ENCODE measurements around the gene MAPK8IP2.

Gene MAPK8IP2

DNA sequence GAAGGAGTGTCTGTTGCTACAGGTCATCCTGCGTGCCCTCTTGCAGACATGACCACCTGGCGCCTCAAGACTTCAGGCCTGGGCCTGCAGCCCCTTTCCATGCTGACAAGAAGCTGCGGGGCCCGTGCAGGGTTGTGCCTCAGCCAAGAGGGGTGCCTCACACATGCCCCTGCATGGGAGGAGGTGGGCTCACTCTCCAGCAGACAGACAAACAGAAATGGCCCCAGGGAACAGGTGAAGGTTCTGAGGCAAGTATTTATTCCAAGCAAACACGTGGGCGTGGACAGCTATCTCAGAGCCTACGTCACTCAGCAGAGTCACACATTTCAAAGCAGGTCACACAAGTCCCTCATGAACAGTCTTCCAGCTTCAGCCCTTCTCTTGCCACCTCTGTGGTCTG is 32.0 kb upstream of the MAPK8IP2 start:
- H3K27me3 ChIP-seq (ENCODE audit: insufficient read depth, low read length) = peaks cover 14% of the 10 kb centered on the region
- H3K27ac ChIP-seq (ENCODE audit: low read depth, low read length) = no peak overlapping the region
- 94% methylated on average over 7 of the region's 7 CpGs for WGBS
- H3K9me3 ChIP-seq (ENCODE audit: insufficient read depth, low read depth, low read length) = no peaks in the 10 kb centered on the region
- H3K36me3 ChIP-seq (ENCODE audit: insufficient read depth, low read length) = peaks cover 50% of the 10 kb centered on the region
- no peaks in the 10 kb centered on the region for H3K4me1 ChIP-seq (ENCODE audit: insufficient read depth, low read length)
- no peak overlapping the region for H3K9ac ChIP-seq (ENCODE audit: low read depth, low read length)
- no peak overlapping the region for H3K4me3 ChIP-seq (ENCODE audit: low read length)

DNA sequence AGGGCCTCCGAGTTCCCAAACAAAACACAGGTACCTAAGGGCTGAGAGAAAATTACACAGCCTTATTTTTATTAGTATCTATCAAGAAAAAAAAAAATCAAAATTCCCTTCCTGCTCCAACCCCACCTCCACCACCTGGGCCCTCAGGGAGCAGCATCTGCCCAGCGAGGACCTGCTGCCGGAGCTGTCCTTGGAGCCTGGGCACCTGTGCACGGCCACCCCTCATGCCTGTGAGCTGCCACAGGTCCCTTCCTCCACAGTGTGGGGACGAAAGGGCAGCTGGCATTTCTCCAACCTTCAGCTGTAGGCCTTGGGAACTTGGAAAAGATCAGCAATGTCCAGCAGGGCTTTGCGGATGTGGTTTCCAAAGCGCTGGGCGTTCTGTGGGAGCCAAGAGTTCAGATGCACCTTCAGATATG is 31.5 kb upstream of the MAPK8IP2 start:
- no peak overlapping the region for H3K4me3 ChIP-seq (ENCODE audit: low read length)
- H3K9ac ChIP-seq (ENCODE audit: low read depth, low read length) = no peak overlapping the region
- no peak overlapping the region for H3K27ac ChIP-seq (ENCODE audit: low read depth, low read length)
- H3K36me3 ChIP-seq (ENCODE audit: insufficient read depth, low read length) = peaks cover 50% of the 10 kb centered on the region
- H3K9me3 ChIP-seq (ENCODE audit: insufficient read depth, low read depth, low read length) = no peaks in the 10 kb centered on the region
- no peaks in the 10 kb centered on the region for H3K4me1 ChIP-seq (ENCODE audit: insufficient read depth, low read length)
- WGBS = 95% methylated on average over 7 of the region's 8 CpGs
- peaks cover 10% of the 10 kb centered on the region; the same call in 1 of the 2 replicates for H3K27me3 ChIP-seq (ENCODE audit: insufficient read depth, low read length)

DNA sequence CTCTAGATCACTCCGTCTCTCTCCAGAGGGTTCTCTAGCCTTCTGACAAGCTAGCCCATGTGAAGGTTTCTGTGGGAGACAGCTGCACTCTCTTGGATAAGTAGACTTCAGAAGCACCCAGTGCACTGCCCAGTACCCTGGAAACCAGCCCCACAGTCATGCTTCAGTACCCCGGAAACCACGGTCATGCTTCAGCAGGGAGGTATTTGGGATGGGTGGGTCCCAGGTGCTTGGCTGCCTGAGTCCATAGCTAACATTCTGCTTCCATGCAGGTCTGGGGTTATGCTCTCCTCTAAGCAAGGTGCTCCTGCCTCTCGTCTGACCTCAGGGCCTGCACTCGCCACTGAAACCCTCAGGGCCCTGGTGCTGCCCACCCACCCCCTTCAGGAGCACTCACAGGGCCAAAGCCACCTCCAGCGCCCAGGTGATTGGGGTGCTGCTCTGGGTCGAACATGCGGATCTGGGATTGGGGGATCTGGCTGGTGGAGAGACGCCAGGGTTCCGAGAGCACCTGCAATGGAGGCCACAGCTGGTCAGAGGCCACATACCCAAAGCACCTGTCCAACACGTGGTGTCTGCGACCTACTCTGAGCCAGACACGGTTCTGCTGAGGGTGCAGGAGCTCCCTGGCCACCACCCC is 30.6 kb upstream of the MAPK8IP2 start:
- 93% methylated on average over 13 of the region's 13 CpGs for WGBS
- no peak overlapping the region for H3K4me3 ChIP-seq (ENCODE audit: low read length)
- H3K9ac ChIP-seq (ENCODE audit: low read depth, low read length) = no peak overlapping the region
- no peak overlapping the region for H3K27ac ChIP-seq (ENCODE audit: low read depth, low read length)
- no peaks in the 10 kb centered on the region for H3K9me3 ChIP-seq (ENCODE audit: insufficient read depth, low read depth, low read length)
- no peaks in the 10 kb centered on the region for H3K4me1 ChIP-seq (ENCODE audit: insufficient read depth, low read length)
- peaks cover 1% of the 10 kb centered on the region; the same call in 1 of the 2 replicates for H3K27me3 ChIP-seq (ENCODE audit: insufficient read depth, low read length)
- peaks cover 56% of the 10 kb centered on the region for H3K36me3 ChIP-seq (ENCODE audit: insufficient read depth, low read length)

DNA sequence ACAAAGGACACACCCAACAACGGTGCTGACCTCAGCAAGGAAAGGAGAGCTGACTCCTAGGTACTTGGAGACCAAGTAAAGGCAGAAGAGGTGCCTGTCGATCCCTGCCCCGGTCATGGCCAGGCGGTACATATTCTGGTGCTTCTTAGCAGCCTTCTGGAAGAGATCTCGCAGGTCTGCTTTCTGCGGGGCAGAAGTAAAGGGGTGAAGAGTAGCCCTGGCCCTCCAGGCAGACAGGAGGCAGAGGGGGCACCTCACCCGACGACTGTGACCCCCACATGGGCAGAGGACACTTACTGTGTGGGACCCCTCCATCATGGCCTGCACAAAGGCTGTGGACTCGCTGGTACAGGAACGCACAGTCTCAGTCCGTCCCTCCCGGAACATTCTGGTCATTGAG is 29.7 kb upstream of the MAPK8IP2 start:
- Histone ChIP-seq H3K27me3 (ENCODE audit: insufficient read depth, low read length) (no peaks in the 10 kb centered on the region), H3K36me3 (ENCODE audit: insufficient read depth, low read length) (peaks cover 62% of the 10 kb centered on the region), H3K4me3 (ENCODE audit: low read length) (no peak overlapping the region), H3K9ac (ENCODE audit: low read depth, low read length) (no peak overlapping the region), H3K9me3 (ENCODE audit: insufficient read depth, low read depth, low read length) (no peaks in the 10 kb centered on the region), H3K27ac (ENCODE audit: low read depth, low read length) (no peak overlapping the region), H3K4me1 (ENCODE audit: insufficient read depth, low read length) (no peaks in the 10 kb centered on the region)
- 95% methylated on average over 12 of the region's 12 CpGs for WGBS

DNA sequence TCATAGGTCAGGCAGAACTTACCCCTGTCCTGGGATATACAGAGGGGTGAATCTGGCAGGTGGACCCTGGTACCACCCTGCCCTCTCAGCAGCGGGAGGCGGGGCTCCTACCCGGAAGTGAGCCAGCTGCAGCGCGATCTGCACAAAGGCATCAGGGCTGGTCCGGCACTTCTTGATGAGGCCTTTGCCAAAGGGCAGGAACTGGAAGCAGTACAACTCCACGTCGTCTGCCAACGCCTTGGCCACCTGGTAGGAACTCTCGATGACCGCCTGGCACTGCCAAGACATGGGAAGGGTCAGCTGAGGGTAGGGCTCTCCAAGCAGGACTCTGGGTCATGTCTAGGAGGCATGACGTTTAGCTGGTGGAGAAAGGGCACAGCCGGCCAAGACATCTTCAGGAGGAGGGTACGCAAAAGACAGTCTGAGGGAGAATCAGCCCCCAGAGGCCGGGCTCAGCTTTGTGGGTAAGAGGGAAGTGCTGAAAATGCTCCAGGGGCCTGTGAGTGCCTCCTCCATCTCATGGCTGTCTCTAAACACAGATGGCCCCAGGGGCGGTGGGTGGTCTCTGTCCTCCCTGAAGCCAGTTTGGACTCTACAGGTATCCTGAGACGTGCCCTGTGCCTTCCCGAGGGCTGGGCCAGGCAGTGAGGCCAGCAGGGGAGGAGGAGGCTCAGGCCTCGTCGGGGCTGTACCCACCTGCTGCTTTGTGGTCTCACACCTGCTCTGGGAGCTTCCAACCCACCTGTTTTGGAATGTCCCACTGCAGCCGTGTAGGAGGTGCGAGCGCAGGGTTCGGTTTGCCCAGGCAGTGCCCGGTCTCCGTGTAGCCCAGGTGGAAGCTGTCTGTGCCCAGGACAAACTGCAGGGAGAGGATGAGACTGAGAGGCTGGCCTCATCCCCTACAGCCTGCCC is 29.1 kb upstream of the MAPK8IP2 start:
- Histone ChIP-seq H3K9ac (ENCODE audit: low read depth, low read length) (no peak overlapping the region), H3K36me3 (ENCODE audit: insufficient read depth, low read length) (peaks cover 65% of the 10 kb centered on the region), H3K27me3 (ENCODE audit: insufficient read depth, low read length) (no peaks in the 10 kb centered on the region), H3K27ac (ENCODE audit: low read depth, low read length) (no peak overlapping the region), H3K4me1 (ENCODE audit: insufficient read depth, low read length) (no peaks in the 10 kb centered on the region), H3K4me3 (ENCODE audit: low read length) (no peak overlapping the region), H3K9me3 (ENCODE audit: insufficient read depth, low read depth, low read length) (no peaks in the 10 kb centered on the region)
- WGBS = 92% methylated on average over 26 of the region's 26 CpGs

DNA sequence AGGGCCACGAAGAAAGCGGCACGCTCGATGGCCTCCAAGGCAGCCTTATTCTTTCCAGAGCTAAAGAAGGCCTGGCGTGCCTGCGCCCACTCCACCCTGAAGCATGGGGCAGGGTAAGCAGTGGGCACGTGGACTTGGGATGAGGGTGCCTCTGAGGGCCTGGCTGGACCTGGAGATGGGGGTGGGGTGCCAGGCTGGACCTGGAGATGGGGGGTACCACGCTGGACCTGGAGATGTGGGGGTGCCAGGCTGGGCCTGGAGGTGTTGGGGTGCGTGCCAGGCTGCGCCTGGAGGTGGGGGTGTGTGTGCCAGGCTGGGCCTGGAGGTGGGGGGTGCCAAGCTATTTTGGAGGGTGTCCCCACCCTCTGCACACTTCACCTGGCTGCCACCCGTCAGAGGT is 27.6 kb upstream of the MAPK8IP2 start:
- Histone ChIP-seq H3K4me1 (ENCODE audit: insufficient read depth, low read length) (no peaks in the 10 kb centered on the region), H3K27me3 (ENCODE audit: insufficient read depth, low read length) (no peaks in the 10 kb centered on the region), H3K36me3 (ENCODE audit: insufficient read depth, low read length) (peaks cover 65% of the 10 kb centered on the region), H3K4me3 (ENCODE audit: low read length) (no peak overlapping the region), H3K9me3 (ENCODE audit: insufficient read depth, low read depth, low read length) (no peaks in the 10 kb centered on the region), H3K27ac (ENCODE audit: low read depth, low read length) (no peak overlapping the region), H3K9ac (ENCODE audit: low read depth, low read length) (no peak overlapping the region)
- WGBS = 96% methylated on average over 11 of the region's 11 CpGs

DNA sequence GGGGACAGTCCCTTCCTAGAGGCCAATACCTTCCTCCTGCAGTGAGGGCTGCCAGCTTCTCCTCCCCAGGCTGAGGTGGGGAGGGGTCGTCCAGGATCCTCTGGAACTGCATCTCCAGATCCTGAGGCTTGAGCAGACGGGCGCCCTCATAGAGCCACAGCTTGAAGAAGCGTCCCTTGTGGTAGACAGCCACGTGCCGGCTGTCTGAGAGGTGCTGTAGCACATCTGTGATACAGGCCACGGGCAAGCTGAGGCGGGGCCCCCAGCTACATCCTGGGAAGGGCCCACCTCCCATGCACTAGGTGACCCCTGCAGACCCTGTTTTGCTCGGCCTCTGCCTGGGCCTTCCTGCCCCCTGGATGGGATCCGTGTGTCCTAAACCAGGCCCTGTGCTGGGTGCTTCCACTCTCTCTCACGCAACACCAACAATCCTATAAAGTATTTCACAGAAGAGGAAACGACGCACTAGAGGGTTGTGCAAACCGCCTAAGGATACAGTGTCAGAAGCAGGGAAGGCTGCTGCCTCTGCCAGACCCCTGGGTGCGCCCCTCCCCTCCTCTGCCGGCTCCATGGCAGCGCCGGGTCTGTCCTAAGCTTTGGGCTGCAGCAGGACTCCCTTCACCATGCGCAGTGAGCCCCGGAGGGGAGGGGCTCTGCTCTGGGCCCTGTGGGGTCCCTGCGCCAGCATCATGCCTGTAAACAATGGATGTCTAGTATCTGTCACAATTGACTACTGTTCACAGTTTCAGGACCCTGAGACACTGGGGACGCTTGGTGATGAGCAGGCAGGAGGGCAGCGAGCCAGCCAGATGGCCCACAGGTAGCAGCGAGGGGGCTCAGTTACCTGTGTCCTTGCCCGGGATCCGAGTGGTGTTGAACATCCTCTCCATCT is 26.9 kb upstream of the MAPK8IP2 start:
- Histone ChIP-seq H3K36me3 (ENCODE audit: insufficient read depth, low read length) (peaks cover 64% of the 10 kb centered on the region), H3K9ac (ENCODE audit: low read depth, low read length) (no peak overlapping the region)

DNA sequence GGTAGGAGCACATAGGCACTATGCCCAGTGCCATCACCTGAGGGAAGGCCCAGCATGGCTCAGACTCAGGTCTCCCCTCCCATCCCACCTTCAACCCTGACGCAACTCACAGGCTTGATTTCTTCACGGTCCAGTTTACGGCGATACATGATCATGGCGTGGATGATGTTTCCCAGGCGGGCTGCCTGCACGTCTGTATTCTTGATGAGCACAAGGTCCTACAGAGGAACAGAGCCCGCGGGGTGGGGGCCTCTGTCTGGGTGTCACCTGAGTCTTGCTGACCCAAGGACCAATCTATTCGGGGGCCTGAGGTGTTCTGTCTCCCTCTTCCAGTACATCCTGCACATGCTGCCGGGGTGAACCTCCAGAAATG is 26.2 kb upstream of the MAPK8IP2 start:
- H3K36me3 ChIP-seq (ENCODE audit: insufficient read depth, low read length) = peaks cover 64% of the 10 kb centered on the region

More for the DNA sequence above, 26.9 kb upstream of the MAPK8IP2 start:
- no peak overlapping the region for H3K4me3 ChIP-seq (ENCODE audit: low read length)
- WGBS = 95% methylated on average over 26 of the region's 26 CpGs
- no peaks in the 10 kb centered on the region for H3K27me3 ChIP-seq (ENCODE audit: insufficient read depth, low read length)
- H3K9me3 ChIP-seq (ENCODE audit: insufficient read depth, low read depth, low read length) = no peaks in the 10 kb centered on the region
- H3K4me1 ChIP-seq (ENCODE audit: insufficient read depth, low read length) = no peaks in the 10 kb centered on the region
- no peak overlapping the region for H3K27ac ChIP-seq (ENCODE audit: low read depth, low read length)

DNA sequence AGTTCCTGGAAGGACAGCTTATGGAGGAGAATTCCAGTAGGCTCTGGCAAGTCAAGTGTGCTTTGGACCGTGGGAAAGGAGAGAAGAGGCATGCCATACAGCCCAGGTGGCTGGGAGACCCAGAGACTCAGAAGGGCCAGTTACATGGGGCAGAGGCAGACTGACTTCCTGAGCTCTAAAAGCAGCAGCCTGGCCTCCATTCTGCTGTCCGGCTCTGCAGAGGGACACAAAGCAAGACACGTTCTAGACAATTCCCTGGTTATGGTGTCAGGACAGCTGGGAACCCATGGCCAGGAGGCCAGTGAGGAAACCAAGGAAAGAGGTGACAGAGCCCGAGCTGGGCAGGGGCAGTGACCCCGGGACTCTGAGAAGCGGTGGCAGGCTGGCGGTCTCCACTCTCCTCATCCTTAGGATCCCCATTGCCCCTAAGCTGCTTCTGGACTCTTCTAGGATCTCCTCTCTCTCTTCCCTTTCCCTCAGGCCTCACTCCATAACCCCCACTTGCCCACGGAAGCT is 25.1 kb upstream of the MAPK8IP2 start:
- no peak overlapping the region for H3K4me3 ChIP-seq (ENCODE audit: low read length)
- no peak overlapping the region for H3K27ac ChIP-seq (ENCODE audit: low read depth, low read length)
- no peaks in the 10 kb centered on the region for H3K27me3 ChIP-seq (ENCODE audit: insufficient read depth, low read length)
- H3K36me3 ChIP-seq (ENCODE audit: insufficient read depth, low read length) = peaks cover 64% of the 10 kb centered on the region
- no peaks in the 10 kb centered on the region for H3K9me3 ChIP-seq (ENCODE audit: insufficient read depth, low read depth, low read length)
- H3K9ac ChIP-seq (ENCODE audit: low read depth, low read length) = no peak overlapping the region
- H3K4me1 ChIP-seq (ENCODE audit: insufficient read depth, low read length) = no peaks in the 10 kb centered on the region
- 93% methylated on average over 8 of the region's 8 CpGs for WGBS

More for the DNA sequence above, 26.2 kb upstream of the MAPK8IP2 start:
- Histone ChIP-seq H3K27ac (ENCODE audit: low read depth, low read length) (no peak overlapping the region), H3K9me3 (ENCODE audit: insufficient read depth, low read depth, low read length) (no peaks in the 10 kb centered on the region), H3K9ac (ENCODE audit: low read depth, low read length) (no peak overlapping the region), H3K4me1 (ENCODE audit: insufficient read depth, low read length) (no peaks in the 10 kb centered on the region), H3K4me3 (ENCODE audit: low read length) (no peak overlapping the region), H3K27me3 (ENCODE audit: insufficient read depth, low read length) (no peaks in the 10 kb centered on the region)
- 94% methylated on average over 11 of the region's 11 CpGs for WGBS

DNA sequence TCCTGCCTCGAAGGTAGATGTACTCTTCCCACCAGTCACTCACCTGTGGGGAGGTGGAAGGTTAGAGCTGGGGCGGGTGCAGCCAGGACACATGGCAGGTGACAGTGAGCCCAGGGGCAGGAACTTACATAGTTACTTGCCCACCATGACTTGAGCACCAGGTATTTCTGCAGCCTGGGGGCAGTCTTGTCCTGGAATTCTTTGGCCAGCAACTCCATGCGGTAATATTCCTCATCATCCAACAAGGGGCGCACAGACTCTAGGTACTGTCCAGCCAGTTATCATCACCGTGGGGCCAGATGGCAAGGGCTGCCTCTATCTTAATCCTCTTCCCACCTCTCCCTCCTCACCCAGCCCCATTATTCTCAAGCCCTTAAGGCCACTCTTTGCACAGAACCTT is 24.5 kb upstream of the MAPK8IP2 start:
- Histone ChIP-seq H3K4me3 (ENCODE audit: low read length) (no peak overlapping the region), H3K27me3 (ENCODE audit: insufficient read depth, low read length) (no peaks in the 10 kb centered on the region), H3K27ac (ENCODE audit: low read depth, low read length) (no peak overlapping the region), H3K4me1 (ENCODE audit: insufficient read depth, low read length) (no peaks in the 10 kb centered on the region), H3K36me3 (ENCODE audit: insufficient read depth, low read length) (peaks cover 61% of the 10 kb centered on the region), H3K9ac (ENCODE audit: low read depth, low read length) (no peak overlapping the region), H3K9me3 (ENCODE audit: insufficient read depth, low read depth, low read length) (no peaks in the 10 kb centered on the region)
- 92% methylated on average over 5 of the region's 5 CpGs for WGBS
